WERI-Rb-1 (cell line): ENCODE measurements around the gene FASTK.
A peak's percentile ranks its signal among the peaks of the same experiment; 100 is the strongest.

Source experiments
- DNase-seq: peaks from one replicate; pipeline ENCODE4 v3.0.0-alpha.2; 2020
- H3K27ac ChIP-seq: fragments of 250-450 bp; sonication (Bioruptor Pico); 2 replicates; pipeline ENCODE4 v1.5.1; 2020; ENCODE audit warnings: mild to moderate bottlenecking, moderate library complexity
- H3K27me3 ChIP-seq: fragments of 250-450 bp; sonication (Bioruptor Pico); 2 replicates; pipeline ENCODE4 v1.5.1; 2021; ENCODE audit warnings: mild to moderate bottlenecking, low read depth, moderate library complexity; ENCODE audit not compliant: insufficient read depth, severe bottlenecking
- H3K36me3 ChIP-seq: fragments of 250-450 bp; sonication (Bioruptor Pico); 2 replicates; pipeline ENCODE4 v1.5.1; 2020; ENCODE audit warnings: mild to moderate bottlenecking, moderate library complexity
- H3K4me3 ChIP-seq: 2 replicates; pipeline ENCODE4 v1.5.1; 2011; ENCODE audit warnings: low read depth, mild to moderate bottlenecking, control low read depth, low read length
- H3K9me3 ChIP-seq: fragments of 250-450 bp; sonication (Bioruptor Pico); 2 replicates; pipeline ENCODE4 v1.5.1; 2021; ENCODE audit warnings: mild to moderate bottlenecking, moderate library complexity; ENCODE audit not compliant: severe bottlenecking
- CTCF ChIP-seq: IDR thresholded peaks from 2 replicates; pipeline ENCODE4 v1.5.1; 2011; ENCODE audit warnings: low read depth, mild to moderate bottlenecking, control low read depth, inconsistent platforms, low read length

The FASTK gene

GRCh38 chr7:151123822-151124464, 43.3 kb upstream of the FASTK start:
- TF ChIP-seq CTCF = peak; percentile 99
- Histone ChIP-seq H3K4me3 (no peak overlapping the region), H3K27ac (no peak overlapping the region; the same call in 1 of the 2 replicates)

DNA sequence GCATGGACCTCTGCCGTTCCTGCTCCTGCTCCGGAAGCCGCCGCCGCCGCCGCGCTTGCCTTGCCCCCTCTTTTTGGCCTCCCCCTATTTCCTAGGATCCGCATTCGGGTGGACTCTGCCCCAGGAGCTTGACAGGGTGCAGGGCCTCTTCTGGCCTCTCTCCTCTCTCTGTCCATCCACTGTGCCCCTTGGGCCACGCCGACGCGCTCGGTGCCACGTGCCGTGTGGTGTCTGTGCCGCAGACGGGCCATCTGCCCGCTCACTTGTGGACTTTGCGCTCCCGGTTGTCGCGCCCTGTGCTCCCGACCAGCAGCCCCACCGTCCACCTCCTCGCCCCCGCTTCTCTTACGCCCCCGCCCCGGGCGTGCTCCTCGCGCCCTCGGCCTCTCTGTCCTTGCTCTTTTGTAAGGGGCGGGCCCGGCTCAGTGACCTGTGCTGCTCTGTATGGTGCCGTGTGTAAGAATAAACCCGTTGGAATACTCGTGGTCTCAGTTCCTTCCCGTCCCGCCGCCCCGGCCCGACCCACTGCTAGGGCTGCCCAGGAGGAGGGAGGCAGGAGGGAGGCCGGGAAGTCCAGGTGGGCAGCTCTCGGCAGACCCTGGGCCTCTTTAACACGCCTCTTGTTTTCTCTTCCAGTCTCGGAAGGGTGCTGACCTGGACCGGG, 42.7 kb upstream of the FASTK start:
- Histone ChIP-seq H3K36me3 (peaks cover 72% of the 10 kb centered on the region), H3K9me3 (no peaks in the 10 kb centered on the region), H3K27ac (no peak overlapping the region), H3K27me3 (no peaks in the 10 kb centered on the region), H3K4me3 (no peak overlapping the region)
- no peak for TF ChIP-seq CTCF
- DNase-seq = no peak

More at GRCh38 chr7:151123822-151124464, 43.3 kb upstream of the FASTK start:
- peak; percentile 82 for DNase-seq
- Histone ChIP-seq H3K27me3 (no peaks in the 10 kb centered on the region), H3K36me3 (peaks cover 72% of the 10 kb centered on the region), H3K9me3 (no peaks in the 10 kb centered on the region)

DNA sequence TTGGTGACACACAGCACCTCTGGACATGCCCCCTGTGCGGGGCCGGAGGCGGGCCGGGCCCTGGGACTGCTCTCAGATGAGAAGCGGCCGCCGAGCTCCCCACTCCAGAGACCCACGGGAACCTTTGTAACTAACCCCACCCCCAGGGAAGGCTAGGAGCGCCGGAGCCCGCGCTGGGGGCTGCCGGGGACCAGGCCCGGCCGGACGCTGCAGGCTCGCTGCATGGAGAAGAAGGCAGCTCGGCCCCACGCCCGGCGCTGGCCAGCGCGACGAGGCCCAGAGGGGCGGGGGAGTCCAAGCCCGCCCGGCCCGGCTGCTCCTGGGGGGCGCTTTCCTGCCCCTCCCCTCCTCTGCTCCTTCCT, 42.2 kb upstream of the FASTK start:
- peaks cover 72% of the 10 kb centered on the region for H3K36me3 ChIP-seq

DNA sequence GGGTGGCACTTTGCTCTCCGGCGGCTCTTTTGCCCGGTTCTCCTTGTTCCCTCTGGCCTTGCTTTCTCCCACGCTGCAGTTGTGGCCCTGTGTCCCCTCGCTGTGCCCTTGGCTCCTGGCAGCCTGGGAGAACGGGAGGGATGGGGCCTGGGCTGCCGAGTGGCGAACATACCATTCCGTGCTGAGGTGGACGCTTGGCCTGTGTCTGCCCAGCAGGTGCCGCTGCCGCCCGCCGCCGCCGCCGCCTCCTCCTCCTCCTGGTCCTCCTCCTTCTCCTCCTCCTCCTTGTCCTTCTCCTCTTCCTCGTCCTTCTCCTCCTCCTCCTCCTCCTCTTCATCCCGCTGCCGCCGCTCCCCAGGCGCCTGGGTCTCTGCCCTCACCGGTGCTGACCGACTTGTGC, 41.7 kb upstream of the FASTK start:
- Histone ChIP-seq H3K36me3 (peaks cover 72% of the 10 kb centered on the region), H3K27ac (no peak overlapping the region), H3K9me3 (no peaks in the 10 kb centered on the region), H3K4me3 (no peak overlapping the region), H3K27me3 (no peaks in the 10 kb centered on the region)
- no peak for DNase-seq
- TF ChIP-seq CTCF = no peak

More for the DNA sequence above, 42.2 kb upstream of the FASTK start:
- H3K4me3 ChIP-seq = no peak overlapping the region
- H3K27me3 ChIP-seq = no peaks in the 10 kb centered on the region
- H3K27ac ChIP-seq = no peak overlapping the region
- no peak for DNase-seq
- H3K9me3 ChIP-seq = no peaks in the 10 kb centered on the region
- no peak for TF ChIP-seq CTCF

GRCh38 chr7:151121380-151122170, 41.0 kb upstream of the FASTK start:
- H3K9me3 ChIP-seq = no peaks in the 10 kb centered on the region
- DNase-seq = no peak
- no peaks in the 10 kb centered on the region for H3K27me3 ChIP-seq
- peaks cover 73% of the 10 kb centered on the region for H3K36me3 ChIP-seq
- no peak overlapping the region for H3K4me3 ChIP-seq
- no peak overlapping the region for H3K27ac ChIP-seq
- TF ChIP-seq CTCF = no peak
